ENCODE data around the gene TMEM237.

TMEM237 gene

DNA sequence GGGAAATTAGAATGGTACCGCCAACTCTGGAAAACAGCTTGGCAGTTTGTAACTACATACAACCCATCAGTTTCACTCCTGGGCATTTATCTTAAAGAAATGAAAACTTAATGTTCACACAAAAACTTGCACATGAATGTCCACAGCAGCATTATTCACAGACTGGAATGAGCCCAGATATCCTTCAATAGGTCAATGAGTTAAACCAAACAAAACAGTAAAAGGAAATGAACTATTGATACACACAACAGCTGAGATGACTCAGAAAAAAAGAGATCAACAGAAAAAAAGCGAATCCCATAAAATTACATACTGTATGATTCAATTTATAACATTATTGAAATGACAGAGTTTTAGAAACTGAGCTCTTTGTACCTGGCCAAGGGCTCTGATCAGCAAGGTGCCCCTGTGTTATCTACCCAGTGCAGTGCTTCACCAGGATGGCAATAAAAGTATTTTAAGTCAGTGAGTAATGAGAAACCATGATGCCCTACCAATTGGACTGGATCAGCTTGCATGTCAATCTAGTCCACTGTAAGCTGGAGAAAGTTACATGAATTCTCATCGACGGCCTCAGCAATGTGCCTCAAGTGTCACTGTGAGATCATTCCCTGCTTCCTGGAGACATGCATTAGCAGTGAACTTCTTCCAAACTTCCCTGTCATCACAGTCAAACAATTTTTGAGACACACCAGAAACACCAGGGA is 21.9 kb downstream of the TMEM237 start:
- H3K4me3 ChIP-seq (ENCODE audit: low read depth, low read length) = no peak overlapping the region
- POLR2A ChIA-PET = no interaction called here
- H3K4me1 ChIP-seq (ENCODE audit: control insufficient read depth, insufficient read depth, low read length) = no peaks in the 10 kb centered on the region
- CTCF ChIA-PET = no interaction called here
- H3K27ac ChIP-seq (ENCODE audit: extremely low read depth, low read depth, low read length) = no peak overlapping the region
- TF ChIP-seq ZSCAN30 (tag by site-specific recombination; IDR thresholded peaks at IDR 0.05) (no peak), ZNF302 (tag by site-specific recombination; IDR thresholded peaks at IDR 0.05; ENCODE audit: low read depth) (no peak), ZNF660 (tag by site-specific recombination; IDR thresholded peaks at IDR 0.05) (no peak), ZNF571 (tag by site-specific recombination; IDR thresholded peaks at IDR 0.05) (no peak), GLI2 (tag by site-specific recombination; IDR thresholded peaks at IDR 0.05; ENCODE audit: borderline replicate concordance, low read depth) (no peak), ZNF114 (tag by site-specific recombination; IDR thresholded peaks at IDR 0.05) (no peak), ZSCAN23 (tag by site-specific recombination; IDR thresholded peaks at IDR 0.05) (no peak), BCL11A (tag by site-specific recombination; IDR thresholded peaks at IDR 0.05; ENCODE audit: low read depth) (no peak)
- TF ChIP-seq, protein P1, sequence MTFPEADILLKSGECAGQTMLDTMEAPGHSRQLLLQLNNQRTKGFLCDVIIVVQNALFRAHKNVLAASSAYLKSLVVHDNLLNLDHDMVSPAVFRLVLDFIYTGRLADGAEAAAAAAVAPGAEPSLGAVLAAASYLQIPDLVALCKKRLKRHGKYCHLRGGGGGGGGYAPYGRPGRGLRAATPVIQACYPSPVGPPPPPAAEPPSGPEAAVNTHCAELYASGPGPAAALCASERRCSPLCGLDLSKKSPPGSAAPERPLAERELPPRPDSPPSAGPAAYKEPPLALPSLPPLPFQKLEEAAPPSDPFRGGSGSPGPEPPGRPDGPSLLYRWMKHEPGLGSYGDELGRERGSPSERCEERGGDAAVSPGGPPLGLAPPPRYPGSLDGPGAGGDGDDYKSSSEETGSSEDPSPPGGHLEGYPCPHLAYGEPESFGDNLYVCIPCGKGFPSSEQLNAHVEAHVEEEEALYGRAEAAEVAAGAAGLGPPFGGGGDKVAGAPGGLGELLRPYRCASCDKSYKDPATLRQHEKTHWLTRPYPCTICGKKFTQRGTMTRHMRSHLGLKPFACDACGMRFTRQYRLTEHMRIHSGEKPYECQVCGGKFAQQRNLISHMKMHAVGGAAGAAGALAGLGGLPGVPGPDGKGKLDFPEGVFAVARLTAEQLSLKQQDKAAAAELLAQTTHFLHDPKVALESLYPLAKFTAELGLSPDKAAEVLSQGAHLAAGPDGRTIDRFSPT (tag by site-specific recombination; IDR thresholded peaks at IDR 0.05) = no peak
- TF ChIP-seq, protein P2, sequence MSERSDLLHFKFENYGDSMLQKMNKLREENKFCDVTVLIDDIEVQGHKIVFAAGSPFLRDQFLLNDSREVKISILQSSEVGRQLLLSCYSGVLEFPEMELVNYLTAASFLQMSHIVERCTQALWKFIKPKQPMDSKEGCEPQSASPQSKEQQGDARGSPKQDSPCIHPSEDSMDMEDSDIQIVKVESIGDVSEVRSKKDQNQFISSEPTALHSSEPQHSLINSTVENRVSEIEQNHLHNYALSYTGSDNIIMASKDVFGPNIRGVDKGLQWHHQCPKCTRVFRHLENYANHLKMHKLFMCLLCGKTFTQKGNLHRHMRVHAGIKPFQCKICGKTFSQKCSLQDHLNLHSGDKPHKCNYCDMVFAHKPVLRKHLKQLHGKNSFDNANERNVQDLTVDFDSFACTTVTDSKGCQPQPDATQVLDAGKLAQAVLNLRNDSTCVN (tag by site-specific recombination; optimal IDR thresholded peaks at IDR 0.05) = no peak
- TF ChIP-seq, protein P3, sequence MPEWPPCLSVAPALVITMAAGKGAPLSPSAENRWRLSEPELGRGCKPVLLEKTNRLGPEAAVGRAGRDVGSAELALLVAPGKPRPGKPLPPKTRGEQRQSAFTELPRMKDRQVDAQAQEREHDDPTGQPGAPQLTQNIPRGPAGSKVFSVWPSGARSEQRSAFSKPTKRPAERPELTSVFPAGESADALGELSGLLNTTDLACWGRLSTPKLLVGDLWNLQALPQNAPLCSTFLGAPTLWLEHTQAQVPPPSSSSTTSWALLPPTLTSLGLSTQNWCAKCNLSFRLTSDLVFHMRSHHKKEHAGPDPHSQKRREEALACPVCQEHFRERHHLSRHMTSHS (tag by site-specific recombination; IDR thresholded peaks at IDR 0.05) = no peak
- TF ChIP-seq, protein P4, sequence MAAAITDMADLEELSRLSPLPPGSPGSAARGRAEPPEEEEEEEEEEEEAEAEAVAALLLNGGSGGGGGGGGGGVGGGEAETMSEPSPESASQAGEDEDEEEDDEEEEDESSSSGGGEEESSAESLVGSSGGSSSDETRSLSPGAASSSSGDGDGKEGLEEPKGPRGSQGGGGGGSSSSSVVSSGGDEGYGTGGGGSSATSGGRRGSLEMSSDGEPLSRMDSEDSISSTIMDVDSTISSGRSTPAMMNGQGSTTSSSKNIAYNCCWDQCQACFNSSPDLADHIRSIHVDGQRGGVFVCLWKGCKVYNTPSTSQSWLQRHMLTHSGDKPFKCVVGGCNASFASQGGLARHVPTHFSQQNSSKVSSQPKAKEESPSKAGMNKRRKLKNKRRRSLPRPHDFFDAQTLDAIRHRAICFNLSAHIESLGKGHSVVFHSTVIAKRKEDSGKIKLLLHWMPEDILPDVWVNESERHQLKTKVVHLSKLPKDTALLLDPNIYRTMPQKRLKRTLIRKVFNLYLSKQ (tag by site-specific recombination; IDR thresholded peaks at IDR 0.05; ENCODE audit: borderline replicate concordance) = no peak
- no peaks in the 10 kb centered on the region for H3K9me3 ChIP-seq (ENCODE audit: control insufficient read depth, insufficient read depth, low read depth, low read length)
- peaks cover 18 to 35% of the 10 kb centered on the region in 2 experiments for H3K36me3 ChIP-seq (ENCODE audit: control insufficient read depth in 2 of 2, insufficient read depth in 1 of 2, low read length in 2 of 2)

DNA sequence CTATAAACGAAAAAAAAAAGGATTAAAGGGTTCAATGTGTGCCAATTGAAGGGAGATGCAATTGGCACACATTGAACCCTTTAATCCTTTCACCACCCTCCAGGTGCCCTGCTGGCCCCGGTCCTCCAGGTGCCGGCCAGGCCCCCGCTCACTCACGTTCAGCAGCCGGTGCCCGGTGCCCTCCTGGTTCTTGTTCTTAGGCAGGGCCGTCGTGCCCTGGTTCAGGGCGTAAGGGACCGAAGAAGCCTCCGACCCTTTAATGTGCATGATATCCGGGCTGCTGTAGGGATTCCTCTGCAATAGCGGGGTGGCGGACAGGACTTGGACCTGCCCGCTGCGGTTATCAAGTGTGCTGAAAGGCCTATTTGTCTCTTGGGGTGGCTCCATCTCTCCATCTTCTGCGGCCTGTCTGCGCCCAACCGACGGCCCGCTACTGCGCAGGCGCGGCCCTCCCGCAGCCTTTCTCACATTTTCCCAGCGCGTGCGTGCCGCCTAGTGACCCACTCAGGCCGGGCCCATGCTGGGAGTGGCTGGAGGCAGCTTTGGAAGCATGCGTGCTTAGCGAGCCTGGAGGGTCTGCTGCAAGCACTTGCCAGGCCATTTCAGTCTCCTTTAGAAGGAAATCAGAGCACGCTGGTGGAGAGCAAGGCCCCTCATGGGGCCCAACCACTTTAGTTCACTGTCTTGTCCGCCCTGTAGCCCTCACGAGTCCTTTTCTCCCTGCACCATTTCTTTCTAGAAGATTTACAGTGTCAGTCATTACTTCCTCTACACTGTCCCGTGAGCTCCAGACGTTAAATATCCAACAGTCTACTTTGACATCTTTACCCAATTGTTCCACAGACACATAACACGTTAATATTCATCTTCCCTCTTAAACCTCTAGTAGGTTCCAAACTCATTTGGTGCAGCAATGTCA is 24.3 kb downstream of the TMEM237 start:
- H3K4me1 ChIP-seq (ENCODE audit: control insufficient read depth, insufficient read depth, low read length) = no peaks in the 10 kb centered on the region
- no peaks in the 10 kb centered on the region for H3K9me3 ChIP-seq (ENCODE audit: control insufficient read depth, insufficient read depth, low read depth, low read length)
- H3K4me3 ChIP-seq (ENCODE audit: low read depth, low read length) = no peak overlapping the region
- TF ChIP-seq SCRT2 (tag by site-specific recombination; IDR thresholded peaks at IDR 0.05) (no peak), ZBTB48 (tag by site-specific recombination; IDR thresholded peaks at IDR 0.05) (no peak), ZNF138 (tag by site-specific recombination; IDR thresholded peaks at IDR 0.05; ENCODE audit: borderline replicate concordance) (no peak), SCRT1 (tag by site-specific recombination; IDR thresholded peaks at IDR 0.05; ENCODE audit: borderline replicate concordance) (no peak), ZNF654 (tag by site-specific recombination; IDR thresholded peaks at IDR 0.05; ENCODE audit: low read depth) (no peak), ZNF311 (tag by site-specific recombination; IDR thresholded peaks at IDR 0.05; ENCODE audit: borderline replicate concordance) (no peak), ZNF121 (tag by site-specific recombination; IDR thresholded peaks at IDR 0.05) (no peak), ZNF426 (tag by site-specific recombination; IDR thresholded peaks at IDR 0.05) (no peak), ZNF155 (tag by site-specific recombination; IDR thresholded peaks at IDR 0.05) (no peak)
- TF ChIP-seq, protein P5, sequence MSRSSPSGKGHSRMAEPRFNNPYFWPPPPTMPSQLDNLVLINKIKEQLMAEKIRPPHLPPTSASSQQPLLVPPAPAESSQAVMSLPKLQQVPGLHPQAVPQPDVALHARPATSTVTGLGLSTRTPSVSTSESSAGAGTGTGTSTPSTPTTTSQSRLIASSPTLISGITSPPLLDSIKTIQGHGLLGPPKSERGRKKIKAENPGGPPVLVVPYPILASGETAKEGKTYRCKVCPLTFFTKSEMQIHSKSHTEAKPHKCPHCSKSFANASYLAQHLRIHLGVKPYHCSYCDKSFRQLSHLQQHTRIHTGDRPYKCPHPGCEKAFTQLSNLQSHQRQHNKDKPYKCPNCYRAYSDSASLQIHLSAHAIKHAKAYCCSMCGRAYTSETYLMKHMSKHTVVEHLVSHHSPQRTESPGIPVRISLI (tag by site-specific recombination; IDR thresholded peaks at IDR 0.05) = no peak
- TF ChIP-seq, protein P6, sequence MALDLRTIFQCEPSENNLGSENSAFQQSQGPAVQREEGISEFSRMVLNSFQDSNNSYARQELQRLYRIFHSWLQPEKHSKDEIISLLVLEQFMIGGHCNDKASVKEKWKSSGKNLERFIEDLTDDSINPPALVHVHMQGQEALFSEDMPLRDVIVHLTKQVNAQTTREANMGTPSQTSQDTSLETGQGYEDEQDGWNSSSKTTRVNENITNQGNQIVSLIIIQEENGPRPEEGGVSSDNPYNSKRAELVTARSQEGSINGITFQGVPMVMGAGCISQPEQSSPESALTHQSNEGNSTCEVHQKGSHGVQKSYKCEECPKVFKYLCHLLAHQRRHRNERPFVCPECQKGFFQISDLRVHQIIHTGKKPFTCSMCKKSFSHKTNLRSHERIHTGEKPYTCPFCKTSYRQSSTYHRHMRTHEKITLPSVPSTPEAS (tag by site-specific recombination; IDR thresholded peaks at IDR 0.05) = no peak
- H3K36me3 ChIP-seq (ENCODE audit: control insufficient read depth in 2 of 2, insufficient read depth in 1 of 2, low read length in 2 of 2) = peaks cover 3 to 19% of the 10 kb centered on the region in 2 experiments; a peak in 2 of 3 replicates
- ChIA-PET CTCF (no interaction called here), POLR2A (no interaction called here)
- H3K27ac ChIP-seq (ENCODE audit: extremely low read depth, low read depth, low read length) = no peak overlapping the region

Data from HEK293 (cell line).